OCI-LY1 (cell line): ENCODE data around the gene RBX1.

Source experiments
- H2AFZ ChIP-seq: fragments of 200-600 bp; sonication (generic), shearing (Covaris generic); 2 replicates; pipeline ENCODE4 v1.6.0; 2014; ENCODE audit warnings: antibody characterized with exemption, mild to moderate bottlenecking, low read length
- H3F3A ChIP-seq: fragments of 200-600 bp; sonication (generic), shearing (Covaris generic); 2 replicates; pipeline ENCODE4 v1.6.0; 2014; ENCODE audit warnings: mild to moderate bottlenecking, antibody characterized with exemption, low read length, moderate library complexity; ENCODE audit not compliant: insufficient read depth
- H3K27ac ChIP-seq: fragments of 200-600 bp; sonication (generic); 2 replicates; pipeline ENCODE4 v1.5.1; 2014; ENCODE audit warnings: low read length, mixed run types, mild to moderate bottlenecking, low read depth; ENCODE audit not compliant: poor library complexity, severe bottlenecking
- H3K27me3 ChIP-seq: fragments of 200-600 bp; sonication (generic); 2 replicates; pipeline ENCODE4 v1.6.0; 2014; ENCODE audit warnings: antibody characterized with exemption, mild to moderate bottlenecking, low read length, moderate library complexity; ENCODE audit not compliant: insufficient read depth
- H3K36me3 ChIP-seq: fragments of 200-600 bp; sonication (generic); 2 replicates; pipeline ENCODE4 v1.6.1; 2014; ENCODE audit warnings: mild to moderate bottlenecking, antibody characterized with exemption, low read length, moderate library complexity, mixed read lengths; ENCODE audit not compliant: insufficient read depth
- H3K4me1 ChIP-seq: fragments of 200-600 bp; sonication (generic); 2 replicates; pipeline ENCODE4 v1.5.1; 2014; ENCODE audit warnings: mild to moderate bottlenecking, low read length, moderate library complexity; ENCODE audit not compliant: insufficient read depth, severe bottlenecking
- H3K4me2 ChIP-seq: fragments of 200-600 bp; sonication (generic), shearing (Covaris generic); 2 replicates; pipeline ENCODE4 v1.6.1; 2014; ENCODE audit warnings: low read length
- H3K4me3 ChIP-seq: fragments of 200-600 bp; sonication (generic); 2 replicates; pipeline ENCODE4 v1.5.1; 2014; ENCODE audit warnings: low read length, low read depth, mild to moderate bottlenecking, mixed read lengths; ENCODE audit not compliant: poor library complexity, severe bottlenecking
- H3K79me2 ChIP-seq: fragments of 200-600 bp; shearing (Covaris generic); 2 replicates; pipeline ENCODE4 v1.6.1; 2016; ENCODE audit warnings: mixed run types, low read length, mixed read lengths; ENCODE audit not compliant: insufficient read depth
- H3K9ac ChIP-seq: fragments of 200-600 bp; sonication (generic), shearing (Covaris generic); 2 replicates; pipeline ENCODE4 v1.6.1; 2014; ENCODE audit warnings: mild to moderate bottlenecking, low read length, mixed read lengths
- H3K9me2 ChIP-seq: fragments of 200-600 bp; sonication (generic), shearing (Covaris generic); 2 replicates; pipeline ENCODE4 v1.6.1; 2014; ENCODE audit warnings: low read depth, mild to moderate bottlenecking, low read length, mixed read lengths
- H3K9me3 ChIP-seq: fragments of 200-600 bp; shearing (Covaris generic); 2 replicates; pipeline ENCODE4 v1.6.1; 2014; ENCODE audit warnings: low read length, mixed read lengths
- H4K20me1 ChIP-seq: fragments of 200-600 bp; sonication (generic), shearing (Covaris generic); 2 replicates; pipeline ENCODE4 v1.6.0; 2016; ENCODE audit warnings: mild to moderate bottlenecking, low read length; ENCODE audit not compliant: insufficient read depth
- CTCF ChIP-seq: fragments of 200-600 bp; sonication (generic), shearing (Covaris generic); IDR thresholded peaks from 2 replicates; pipeline ENCODE4 v1.5.1; 2017; ENCODE audit warnings: mild to moderate bottlenecking, antibody characterized with exemption, low read length, moderate library complexity, mixed read lengths
- EZH2 ChIP-seq: fragments of 200-600 bp; sonication (generic), shearing (Covaris generic); IDR thresholded peaks from 2 replicates; pipeline ENCODE4 v1.8.0; 2017; ENCODE audit warnings: borderline replicate concordance, mixed run types, mild to moderate bottlenecking, antibody characterized with exemption, low read length, moderate library complexity, mixed read lengths

RBX1 gene

GRCh38 chr22:41015003-41015402 is 63.8 kb downstream of the RBX1 start:
- Histone ChIP-seq H3F3A (no peaks in the 10 kb centered on the region; the same call in 1 of the 2 replicates), H3K4me3 (no peak overlapping the region), H3K9ac (no peak overlapping the region), H3K36me3 (no peaks in the 10 kb centered on the region), H2AFZ (no peak overlapping the region), H3K27ac (no peak overlapping the region), H3K9me3 (no peaks in the 10 kb centered on the region), H3K9me2 (no peaks in the 10 kb centered on the region), H3K79me2 (no peaks in the 10 kb centered on the region), H3K4me2 (no peak overlapping the region), H4K20me1 (no peaks in the 10 kb centered on the region), H3K27me3 (no peaks in the 10 kb centered on the region), H3K4me1 (peaks cover 5% of the 10 kb centered on the region)
- TF ChIP-seq EZH2: no peak
- TF ChIP-seq CTCF: no peak

DNA sequence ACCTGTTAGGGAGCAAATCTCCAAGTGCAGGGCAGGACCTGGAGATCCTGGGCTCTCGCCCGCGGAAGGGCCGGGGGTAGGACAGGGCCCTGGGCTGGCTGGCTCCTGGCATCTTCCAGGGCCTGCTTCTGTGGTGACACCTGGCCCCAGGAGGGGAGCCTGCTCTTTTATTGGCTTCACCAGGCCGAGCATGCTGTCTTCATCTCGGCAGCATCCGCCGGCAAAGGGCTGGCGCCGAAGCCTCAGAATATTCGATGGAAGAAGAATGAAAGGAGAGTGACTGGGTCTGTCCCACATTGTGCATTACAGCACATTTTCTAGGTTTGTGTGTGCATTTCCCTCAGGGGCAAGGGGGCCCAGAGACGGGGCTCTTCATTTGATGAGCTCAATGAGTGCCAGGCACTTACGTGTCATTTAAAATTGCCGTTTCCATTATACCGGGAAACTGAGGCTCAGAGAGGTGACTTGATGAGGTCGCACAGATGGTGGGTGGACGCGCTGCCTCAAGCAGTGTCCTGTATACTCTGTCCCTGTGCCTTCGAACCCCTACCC is 70.0 kb downstream of the RBX1 start:
- Histone ChIP-seq H3K79me2 (no peaks in the 10 kb centered on the region), H3K27me3 (no peaks in the 10 kb centered on the region), H3K9ac (peak overlapping the region; percentile 88), H3K9me2 (no peaks in the 10 kb centered on the region), H3K9me3 (no peaks in the 10 kb centered on the region), H3K27ac (peak overlapping the region; percentile 43), H3K4me1 (peaks cover 23% of the 10 kb centered on the region), H2AFZ (no peak overlapping the region; the same call in 1 of the 2 replicates), H4K20me1 (no peaks in the 10 kb centered on the region), H3F3A (no peaks in the 10 kb centered on the region; the same call in 1 of the 2 replicates), H3K4me2 (peak overlapping the region; percentile 90), H3K36me3 (no peaks in the 10 kb centered on the region), H3K4me3 (peak overlapping the region; percentile 79)
- TF ChIP-seq EZH2 (no peak), CTCF (no peak)

- peak overlapping the region; percentile 43 for H3K27ac ChIP-seq
- H3K4me3 ChIP-seq: peak overlapping the region; percentile 79
- H3K27me3 ChIP-seq: no peaks in the 10 kb centered on the region
Measured at GRCh38 chr22:41021613-41022454, 70.7 kb downstream of the RBX1 start.

More at GRCh38 chr22:41021613-41022454, 70.7 kb downstream of the RBX1 start:
- Histone ChIP-seq H3K36me3 (no peaks in the 10 kb centered on the region), H3K79me2 (no peaks in the 10 kb centered on the region), H3K9me2 (no peaks in the 10 kb centered on the region), H3K4me2 (peak overlapping the region; percentile 90), H3K4me1 (peaks cover 20% of the 10 kb centered on the region), H3K9me3 (no peaks in the 10 kb centered on the region), H2AFZ (0 out of 2 replicates have a peak overlapping the region, but pooled peaks have one; percentile 45), H3F3A (no peaks in the 10 kb centered on the region), H4K20me1 (no peaks in the 10 kb centered on the region), H3K9ac (peak overlapping the region; percentile 88)
- TF ChIP-seq EZH2: no peak
- TF ChIP-seq CTCF: no peak
